SK-N-SH treated with all-trans-retinoic acid at 6 μM for 48 hours (cell line): Measurements from ENCODE around the gene DNAAF2.
"Not testable (repeated sequence)": the region's sequence is repeated elsewhere in the genome, so short reads cannot be mapped to it uniquely, and the experiment has no call there.

Source experiments
- ATAC-seq: fragments of 200-7000 bp; cut with Tn5 transposase; 3 replicates; pipeline ENCODE4 v1.9.1; 2020; ENCODE audit warnings: mild to moderate bottlenecking, moderate library complexity
- CSDC2 ChIP-seq: fragments of 250-450 bp; sonication (Bioruptor Pico); IDR thresholded peaks from 2 replicates; pipeline ENCODE4 v1.5.0; 2020; ENCODE audit warnings: mild to moderate bottlenecking, moderate library complexity
- ESRRG ChIP-seq: fragments of 250-450 bp; sonication (Bioruptor Pico); IDR thresholded peaks from 2 replicates; pipeline ENCODE4 v1.6.1; 2021; ENCODE audit warnings: mild to moderate bottlenecking
- OSR1 ChIP-seq: fragments of 250-450 bp; sonication (Bioruptor Pico); IDR thresholded peaks from 2 replicates; pipeline ENCODE4 v1.8.0; 2022; ENCODE audit warnings: moderate library complexity, mild to moderate bottlenecking, inconsistent platforms
- PPARA ChIP-seq: fragments of 250-450 bp; sonication (Bioruptor Pico); IDR thresholded peaks from 2 replicates; pipeline ENCODE4 v1.5.0; 2020; ENCODE audit warnings: mild to moderate bottlenecking, borderline replicate concordance
- RARB ChIP-seq: fragments of 250-450 bp; sonication (Bioruptor Pico); IDR thresholded peaks from 2 replicates; pipeline ENCODE4 v1.8.0; 2021; ENCODE audit warnings: mild to moderate bottlenecking, moderate library complexity
- SNAI2 ChIP-seq: fragments of 250-450 bp; sonication (Bioruptor Pico); IDR thresholded peaks from 2 replicates; pipeline ENCODE4 v1.5.0; 2020; ENCODE audit warnings: mild to moderate bottlenecking, moderate library complexity
- TCF4 ChIP-seq: fragments of 250-450 bp; sonication (Bioruptor Pico); IDR thresholded peaks from 2 replicates; pipeline ENCODE4 v1.8.0; 2021; ENCODE audit warnings: mild to moderate bottlenecking, moderate library complexity, borderline replicate concordance
- TOX ChIP-seq: fragments of 250-450 bp; sonication (Bioruptor Pico); IDR thresholded peaks from 2 replicates; pipeline ENCODE4 v1.8.0; 2021; ENCODE audit warnings: mild to moderate bottlenecking, moderate library complexity, borderline replicate concordance
- ZC3H10 ChIP-seq: fragments of 250-450 bp; sonication (Bioruptor Pico); IDR thresholded peaks from 2 replicates; pipeline ENCODE4 v1.5.1; 2021; ENCODE audit warnings: mild to moderate bottlenecking, moderate library complexity
- ZFP3 ChIP-seq: fragments of 250-450 bp; sonication (Bioruptor Pico); IDR thresholded peaks from 2 replicates; pipeline ENCODE4 v1.5.0; 2020; ENCODE audit warnings: mild to moderate bottlenecking, moderate library complexity
- ZFP30 ChIP-seq: fragments of 450-650 bp; formaldehyde crosslinking; IDR thresholded peaks from 2 replicates; pipeline ENCODE4 v1.5.0; 2022; ENCODE audit warnings: mild to moderate bottlenecking, moderate library complexity
- ZNF565 ChIP-seq: fragments of 450-650 bp; formaldehyde crosslinking; conservative IDR thresholded peaks from 2 replicates; pipeline ENCODE4 v1.5.0; 2020; ENCODE audit warnings: low read depth, mild to moderate bottlenecking, moderate library complexity
- ZNF70 ChIP-seq: fragments of 450-650 bp; formaldehyde crosslinking; IDR thresholded peaks from 2 replicates; pipeline ENCODE4 v1.5.0; 2020; ENCODE audit warnings: mild to moderate bottlenecking, moderate library complexity
- TF ChIP-seq, protein P1 (sequence below): fragments of 250-450 bp; sonication (Bioruptor Pico); IDR thresholded peaks from 2 replicates; pipeline ENCODE4 v1.5.1; 2020; ENCODE audit warnings: low read depth, mild to moderate bottlenecking, moderate library complexity
- TF ChIP-seq, protein P2 (sequence below): fragments of 250-450 bp; sonication (Bioruptor Pico); IDR thresholded peaks from 2 replicates; pipeline ENCODE4 v1.8.0; 2021; ENCODE audit warnings: low read depth, mild to moderate bottlenecking, moderate library complexity, borderline replicate concordance
- TF ChIP-seq, protein P3 (sequence below): fragments of 250-450 bp; sonication (Bioruptor Pico); IDR thresholded peaks from 2 replicates; pipeline ENCODE4 v1.5.0; 2020; ENCODE audit warnings: mild to moderate bottlenecking, moderate library complexity
- TF ChIP-seq, protein P4 (sequence below): fragments of 250-450 bp; sonication (Bioruptor Pico); IDR thresholded peaks from 2 replicates; pipeline ENCODE4 v1.8.0; 2020; ENCODE audit warnings: mild to moderate bottlenecking, moderate library complexity, borderline replicate concordance
- TF ChIP-seq, protein P5 (sequence below): fragments of 250-450 bp; sonication (Bioruptor Pico); IDR thresholded peaks from 2 replicates; pipeline ENCODE4 v1.5.1; 2021; ENCODE audit warnings: mild to moderate bottlenecking, moderate library complexity

Gene DNAAF2

DNA sequence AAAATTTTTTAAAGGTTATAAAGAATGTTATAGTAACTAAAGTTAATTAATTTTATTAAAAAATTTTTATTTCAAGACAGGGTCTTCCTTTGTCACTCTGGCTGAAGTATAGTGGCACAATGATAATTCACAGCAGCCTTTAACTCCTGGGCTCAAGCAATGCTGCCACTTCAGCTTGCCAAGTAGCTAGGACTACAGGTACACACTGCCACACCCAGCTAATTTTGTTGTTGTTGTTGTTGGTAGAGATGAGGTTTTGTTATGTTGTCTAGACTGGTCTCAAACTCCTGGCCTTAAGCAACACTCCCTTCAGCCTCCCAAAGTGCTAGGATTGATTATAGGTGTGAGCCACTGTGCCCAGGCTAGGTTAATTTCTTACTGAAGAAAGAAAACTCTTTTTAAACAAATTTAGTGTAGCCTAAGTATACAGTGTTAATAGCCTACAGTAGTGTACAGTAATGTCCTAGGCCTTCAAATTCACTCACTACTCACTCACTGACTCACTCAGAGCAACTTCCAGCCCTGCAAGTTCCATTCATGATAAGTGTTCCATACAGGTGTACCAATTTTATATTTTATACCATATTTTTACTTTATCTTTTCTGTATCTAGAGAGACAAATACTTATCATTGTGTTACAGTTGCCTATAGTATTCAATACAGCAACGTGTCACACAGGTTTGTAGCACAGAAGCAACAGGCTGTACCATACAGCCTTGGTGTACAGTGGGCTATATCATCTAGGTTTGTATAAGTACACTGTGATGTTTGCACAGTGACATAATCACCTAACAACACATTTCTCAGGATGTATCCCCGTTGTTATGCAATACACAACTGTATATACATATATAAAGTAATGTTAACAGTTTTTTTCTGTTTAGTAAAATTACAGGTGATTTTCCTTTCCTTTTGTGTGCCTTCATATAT lies 24.7 kb upstream of the DNAAF2 start:
- no peak for TF ChIP-seq ZFP30 (CRISPR knock-in tag)
- TF ChIP-seq, protein P1, sequence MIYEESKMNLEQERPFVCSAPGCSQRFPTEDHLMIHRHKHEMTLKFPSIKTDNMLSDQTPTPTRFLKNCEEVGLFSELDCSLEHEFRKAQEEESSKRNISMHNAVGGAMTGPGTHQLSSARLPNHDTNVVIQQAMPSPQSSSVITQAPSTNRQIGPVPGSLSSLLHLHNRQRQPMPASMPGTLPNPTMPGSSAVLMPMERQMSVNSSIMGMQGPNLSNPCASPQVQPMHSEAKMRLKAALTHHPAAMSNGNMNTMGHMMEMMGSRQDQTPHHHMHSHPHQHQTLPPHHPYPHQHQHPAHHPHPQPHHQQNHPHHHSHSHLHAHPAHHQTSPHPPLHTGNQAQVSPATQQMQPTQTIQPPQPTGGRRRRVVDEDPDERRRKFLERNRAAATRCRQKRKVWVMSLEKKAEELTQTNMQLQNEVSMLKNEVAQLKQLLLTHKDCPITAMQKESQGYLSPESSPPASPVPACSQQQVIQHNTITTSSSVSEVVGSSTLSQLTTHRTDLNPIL (CRISPR knock-in tag) = no peak
- TF ChIP-seq TOX (CRISPR knock-in tag) = no peak
- TF ChIP-seq, protein P2, sequence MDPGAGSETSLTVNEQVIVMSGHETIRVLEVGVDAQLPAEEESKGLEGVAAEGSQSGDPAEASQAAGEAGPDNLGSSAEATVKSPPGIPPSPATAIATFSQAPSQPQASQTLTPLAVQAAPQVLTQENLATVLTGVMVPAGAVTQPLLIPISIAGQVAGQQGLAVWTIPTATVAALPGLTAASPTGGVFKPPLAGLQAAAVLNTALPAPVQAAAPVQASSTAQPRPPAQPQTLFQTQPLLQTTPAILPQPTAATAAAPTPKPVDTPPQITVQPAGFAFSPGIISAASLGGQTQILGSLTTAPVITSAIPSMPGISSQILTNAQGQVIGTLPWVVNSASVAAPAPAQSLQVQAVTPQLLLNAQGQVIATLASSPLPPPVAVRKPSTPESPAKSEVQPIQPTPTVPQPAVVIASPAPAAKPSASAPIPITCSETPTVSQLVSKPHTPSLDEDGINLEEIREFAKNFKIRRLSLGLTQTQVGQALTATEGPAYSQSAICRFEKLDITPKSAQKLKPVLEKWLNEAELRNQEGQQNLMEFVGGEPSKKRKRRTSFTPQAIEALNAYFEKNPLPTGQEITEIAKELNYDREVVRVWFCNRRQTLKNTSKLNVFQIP (CRISPR knock-in tag) = no peak
- TF ChIP-seq PPARA (CRISPR knock-in tag) = no peak
- no peak for TF ChIP-seq TCF4 (CRISPR knock-in tag)
- TF ChIP-seq ZFP3 (CRISPR knock-in tag) = no peak
- TF ChIP-seq OSR1 = no peak
- no peak for TF ChIP-seq ESRRG (CRISPR knock-in tag)
- no peak for TF ChIP-seq RARB (CRISPR knock-in tag)
- no peak for ATAC-seq

DNA sequence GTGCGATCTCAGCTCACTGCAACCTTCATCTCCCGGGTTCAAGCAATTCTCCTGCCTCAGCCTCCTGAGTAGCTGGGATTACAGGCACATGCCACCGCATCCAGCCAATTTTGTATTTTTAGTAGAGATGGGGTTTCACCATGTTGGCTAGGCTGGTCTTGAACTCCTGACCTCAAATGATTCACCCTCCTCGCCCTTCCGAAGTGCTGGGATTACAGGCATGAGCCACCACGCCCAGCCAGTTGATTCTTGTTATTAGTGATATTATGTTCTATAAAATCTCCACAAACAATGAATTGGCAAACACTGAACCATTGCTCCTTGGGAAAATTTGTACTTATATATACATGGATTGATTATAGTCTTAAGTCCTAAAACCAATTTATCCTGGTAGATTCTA lies 22.5 kb upstream of the DNAAF2 start:
- not testable (repeated sequence) for ATAC-seq

DNA sequence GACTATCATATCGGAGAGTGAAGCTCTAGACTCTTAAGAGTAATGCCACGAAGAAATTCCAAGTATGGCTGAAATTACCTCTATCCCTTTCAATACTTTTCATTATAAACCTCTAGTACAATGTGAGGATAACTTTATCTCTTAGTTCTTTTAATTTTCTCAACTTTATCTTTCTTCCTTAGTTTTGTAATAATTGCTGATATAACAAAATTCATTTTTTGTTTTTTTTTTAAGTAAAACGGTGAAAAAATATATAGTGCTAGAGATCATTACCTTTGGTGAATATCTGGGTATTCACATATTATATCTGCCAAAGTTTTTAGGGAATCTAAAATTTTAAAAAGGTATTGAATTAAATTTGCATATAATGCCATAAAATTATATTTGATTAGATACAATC lies 19.5 kb upstream of the DNAAF2 start:
- TF ChIP-seq, protein P3, sequence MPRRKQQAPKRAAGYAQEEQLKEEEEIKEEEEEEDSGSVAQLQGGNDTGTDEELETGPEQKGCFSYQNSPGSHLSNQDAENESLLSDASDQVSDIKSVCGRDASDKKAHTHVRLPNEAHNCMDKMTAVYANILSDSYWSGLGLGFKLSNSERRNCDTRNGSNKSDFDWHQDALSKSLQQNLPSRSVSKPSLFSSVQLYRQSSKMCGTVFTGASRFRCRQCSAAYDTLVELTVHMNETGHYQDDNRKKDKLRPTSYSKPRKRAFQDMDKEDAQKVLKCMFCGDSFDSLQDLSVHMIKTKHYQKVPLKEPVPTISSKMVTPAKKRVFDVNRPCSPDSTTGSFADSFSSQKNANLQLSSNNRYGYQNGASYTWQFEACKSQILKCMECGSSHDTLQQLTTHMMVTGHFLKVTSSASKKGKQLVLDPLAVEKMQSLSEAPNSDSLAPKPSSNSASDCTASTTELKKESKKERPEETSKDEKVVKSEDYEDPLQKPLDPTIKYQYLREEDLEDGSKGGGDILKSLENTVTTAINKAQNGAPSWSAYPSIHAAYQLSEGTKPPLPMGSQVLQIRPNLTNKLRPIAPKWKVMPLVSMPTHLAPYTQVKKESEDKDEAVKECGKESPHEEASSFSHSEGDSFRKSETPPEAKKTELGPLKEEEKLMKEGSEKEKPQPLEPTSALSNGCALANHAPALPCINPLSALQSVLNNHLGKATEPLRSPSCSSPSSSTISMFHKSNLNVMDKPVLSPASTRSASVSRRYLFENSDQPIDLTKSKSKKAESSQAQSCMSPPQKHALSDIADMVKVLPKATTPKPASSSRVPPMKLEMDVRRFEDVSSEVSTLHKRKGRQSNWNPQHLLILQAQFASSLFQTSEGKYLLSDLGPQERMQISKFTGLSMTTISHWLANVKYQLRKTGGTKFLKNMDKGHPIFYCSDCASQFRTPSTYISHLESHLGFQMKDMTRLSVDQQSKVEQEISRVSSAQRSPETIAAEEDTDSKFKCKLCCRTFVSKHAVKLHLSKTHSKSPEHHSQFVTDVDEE = no peak
- TF ChIP-seq ZNF70 (CRISPR knock-in tag) (no peak), ZC3H10 (CRISPR knock-in tag) (no peak), TCF4 (CRISPR knock-in tag) (no peak), TOX (CRISPR knock-in tag) (no peak), ZFP3 (CRISPR knock-in tag) (no peak), ESRRG (CRISPR knock-in tag) (no peak), ZNF565 (no peak), RARB (CRISPR knock-in tag) (no peak), ZFP30 (CRISPR knock-in tag) (no peak), SNAI2 (no peak)
- TF ChIP-seq, protein P4, sequence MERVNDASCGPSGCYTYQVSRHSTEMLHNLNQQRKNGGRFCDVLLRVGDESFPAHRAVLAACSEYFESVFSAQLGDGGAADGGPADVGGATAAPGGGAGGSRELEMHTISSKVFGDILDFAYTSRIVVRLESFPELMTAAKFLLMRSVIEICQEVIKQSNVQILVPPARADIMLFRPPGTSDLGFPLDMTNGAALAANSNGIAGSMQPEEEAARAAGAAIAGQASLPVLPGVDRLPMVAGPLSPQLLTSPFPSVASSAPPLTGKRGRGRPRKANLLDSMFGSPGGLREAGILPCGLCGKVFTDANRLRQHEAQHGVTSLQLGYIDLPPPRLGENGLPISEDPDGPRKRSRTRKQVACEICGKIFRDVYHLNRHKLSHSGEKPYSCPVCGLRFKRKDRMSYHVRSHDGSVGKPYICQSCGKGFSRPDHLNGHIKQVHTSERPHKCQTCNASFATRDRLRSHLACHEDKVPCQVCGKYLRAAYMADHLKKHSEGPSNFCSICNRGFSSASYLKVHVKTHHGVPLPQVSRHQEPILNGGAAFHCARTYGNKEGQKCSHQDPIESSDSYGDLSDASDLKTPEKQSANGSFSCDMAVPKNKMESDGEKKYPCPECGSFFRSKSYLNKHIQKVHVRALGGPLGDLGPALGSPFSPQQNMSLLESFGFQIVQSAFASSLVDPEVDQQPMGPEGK = no peak
- TF ChIP-seq, protein P2 (CRISPR knock-in tag) = no peak
- no peak for ATAC-seq

DNA sequence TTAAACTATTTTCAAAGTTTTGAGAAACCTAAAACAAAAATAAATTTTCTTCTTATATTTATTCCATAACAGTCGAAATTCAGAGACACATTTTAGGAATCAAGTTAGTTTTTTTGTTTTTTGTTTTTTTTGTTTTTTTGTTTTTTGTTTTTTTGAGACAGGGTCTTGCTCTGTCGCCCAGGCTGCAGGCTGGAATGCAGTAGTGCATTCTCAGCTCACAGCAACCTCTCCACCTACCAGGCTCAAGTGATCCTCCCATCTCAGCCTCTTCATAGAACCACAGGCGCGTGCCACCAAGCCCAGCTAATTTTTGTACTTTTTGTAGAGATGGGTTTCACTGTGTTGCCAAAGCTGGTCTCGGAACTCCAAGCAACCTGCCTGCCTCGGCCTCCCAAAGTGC lies 18.5 kb upstream of the DNAAF2 start:
- ATAC-seq = no peak
- TF ChIP-seq, protein P1 (CRISPR knock-in tag) = no peak
- TF ChIP-seq, protein P3 = no peak
- TF ChIP-seq, protein P5, sequence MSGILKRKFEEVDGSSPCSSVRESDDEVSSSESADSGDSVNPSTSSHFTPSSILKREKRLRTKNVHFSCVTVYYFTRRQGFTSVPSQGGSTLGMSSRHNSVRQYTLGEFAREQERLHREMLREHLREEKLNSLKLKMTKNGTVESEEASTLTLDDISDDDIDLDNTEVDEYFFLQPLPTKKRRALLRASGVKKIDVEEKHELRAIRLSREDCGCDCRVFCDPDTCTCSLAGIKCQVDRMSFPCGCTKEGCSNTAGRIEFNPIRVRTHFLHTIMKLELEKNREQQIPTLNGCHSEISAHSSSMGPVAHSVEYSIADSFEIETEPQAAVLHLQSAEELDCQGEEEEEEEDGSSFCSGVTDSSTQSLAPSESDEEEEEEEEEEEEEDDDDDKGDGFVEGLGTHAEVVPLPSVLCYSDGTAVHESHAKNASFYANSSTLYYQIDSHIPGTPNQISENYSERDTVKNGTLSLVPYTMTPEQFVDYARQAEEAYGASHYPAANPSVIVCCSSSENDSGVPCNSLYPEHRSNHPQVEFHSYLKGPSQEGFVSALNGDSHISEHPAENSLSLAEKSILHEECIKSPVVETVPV (CRISPR knock-in tag) = no peak
- TF ChIP-seq ZC3H10 (CRISPR knock-in tag) = no peak
- TF ChIP-seq ESRRG (CRISPR knock-in tag) = no peak
- no peak for TF ChIP-seq TOX (CRISPR knock-in tag)
- no peak for TF ChIP-seq ZNF565
- no peak for TF ChIP-seq CSDC2 (CRISPR knock-in tag)
